SJSA1 (cell line): Measurements from ENCODE around the gene ADIPOR1. TPM values are rescaled to one million over a fixed set of nuclear protein-coding genes. Genes with fewer than 3 reads are reported as not detected.
"Not testable (repeated sequence)": the region's sequence is repeated elsewhere in the genome, so short reads cannot be mapped to it uniquely, and the experiment has no call there.

Experiments used
- DNase-seq, 2 experiments: peaks; one replicate each; pipeline ENCODE4 v3.0.0-alpha.2; 2015 to 2020; ENCODE audit warnings: low spot score in 2 of 2, low read depth in 1 of 2
- H3K27ac ChIP-seq: fragments of 250-450 bp; sonication (Bioruptor Pico); 2 replicates; pipeline ENCODE4 v1.5.1; 2020; ENCODE audit warnings: mild to moderate bottlenecking, moderate library complexity
- H3K27me3 ChIP-seq: fragments of 250-450 bp; sonication (Bioruptor Pico); replicated peaks from 2 replicates; pipeline ENCODE4 v1.5.1; 2020; ENCODE audit warnings: mild to moderate bottlenecking, moderate library complexity
- H3K36me3 ChIP-seq: fragments of 250-450 bp; sonication (Bioruptor Pico); 2 replicates; pipeline ENCODE4 v1.5.1; 2020; ENCODE audit warnings: mild to moderate bottlenecking
- H3K4me1 ChIP-seq: fragments of 250-450 bp; sonication (Bioruptor Pico); replicated peaks from 2 replicates; pipeline ENCODE4 v1.6.1; 2021; ENCODE audit warnings: mild to moderate bottlenecking
- H3K4me3 ChIP-seq: fragments of 250-450 bp; sonication (Bioruptor Pico); 2 replicates; pipeline ENCODE4 v1.5.1; 2020; ENCODE audit warnings: mild to moderate bottlenecking
- H3K9me3 ChIP-seq: fragments of 250-450 bp; sonication (Bioruptor Pico); replicated peaks from 2 replicates; pipeline ENCODE4 v1.5.1; 2020; ENCODE audit warnings: mild to moderate bottlenecking
- total RNA-seq: library from RNA; depleted of rRNA; stranded (reverse); fragments of >200 nt; shearing (Covaris generic); gene quantifications from 2 replicates; pipeline ENCODE4 v1.2.3, GENCODE V29; 2014; rRNA removed

ADIPOR1 gene
- total RNA-seq, 1 experiment from 2014 or later: 126 TPM

GRCh38 chr1:202903808-202904207 is 54.3 kb downstream of the ADIPOR1 start:
- peaks cover 39% of the 10 kb centered on the region for H3K36me3 ChIP-seq
- not testable (repeated sequence) for H3K4me1 ChIP-seq, H3K27ac ChIP-seq, DNase-seq, H3K4me3 ChIP-seq, H3K27me3 ChIP-seq, H3K9me3 ChIP-seq

GRCh38 chr1:202901555-202901954 is 56.6 kb downstream of the ADIPOR1 start:
- Histone ChIP-seq H3K27me3 (no peaks in the 10 kb centered on the region), H3K36me3 (peaks cover 34% of the 10 kb centered on the region), H3K4me3 (no peak overlapping the region), H3K27ac (no peak overlapping the region), H3K9me3 (no peaks in the 10 kb centered on the region), H3K4me1 (no peaks in the 10 kb centered on the region)
- DNase-seq: no peak

GRCh38 chr1:202892501-202892900 is 65.6 kb downstream of the ADIPOR1 start:
- no peak overlapping the region for H3K27ac ChIP-seq
- DNase-seq: no peak
- peaks cover 13% of the 10 kb centered on the region for H3K4me1 ChIP-seq
- peaks cover 41% of the 10 kb centered on the region for H3K36me3 ChIP-seq
- H3K4me3 ChIP-seq: no peak overlapping the region
- no peaks in the 10 kb centered on the region for H3K27me3 ChIP-seq
- no peaks in the 10 kb centered on the region for H3K9me3 ChIP-seq

Other genes starting within 250 kb of the ADIPOR1 start
- 0.03 TPM in 1 of 2 replicates, not detected in the other for gene SYT2, start 247.9 kb downstream of the ADIPOR1 start, total RNA-seq
- 27.6 and 34.2 TPM in 2 replicates for gene KDM5B, start 149.9 kb downstream of the ADIPOR1 start, total RNA-seq
- not detected in 2 replicates for gene PCAT6, start 147.4 kb downstream of the ADIPOR1 start, total RNA-seq
- 5.2 and 5.5 TPM in 2 replicates for gene RABIF, start 69.2 kb downstream of the ADIPOR1 start, total RNA-seq
- 21.6 and 28.9 TPM in 2 replicates for gene KLHL12, start 31.1 kb downstream of the ADIPOR1 start, total RNA-seq
- 25.6 and 33.2 TPM in 2 replicates for gene CYB5R1, start 8.9 kb upstream of the ADIPOR1 start, total RNA-seq
- 88.4 and 109 TPM in 2 replicates for gene TMEM183A, start 49.1 kb upstream of the ADIPOR1 start, total RNA-seq
- gene PPFIA4, start 68.2 kb upstream of the ADIPOR1 start, total RNA-seq: not detected in 2 replicates
- not detected in 2 replicates for gene MYOG, start 127.7 kb upstream of the ADIPOR1 start, total RNA-seq
- not detected in 2 replicates for gene ADORA1, start 169.4 kb upstream of the ADIPOR1 start, total RNA-seq
- gene MYBPH, start 217.5 kb upstream of the ADIPOR1 start, total RNA-seq: not detected in 2 replicates
- not detected in 2 replicates for gene CHI3L1, start 228.4 kb upstream of the ADIPOR1 start, total RNA-seq